Activated CD8-positive, alpha-beta memory T cell treated with anti-CD3 and anti-CD28 coated beads for 4 hours (primary cell): ENCODE results near the gene L2HGDH.

Source experiments
- DNase-seq, 2 donors: peaks; one replicate each; pipeline ENCODE4 v3.0.0-alpha.2; 2020; ENCODE audit warnings: low read depth in 2 of 2

L2HGDH gene

DNA sequence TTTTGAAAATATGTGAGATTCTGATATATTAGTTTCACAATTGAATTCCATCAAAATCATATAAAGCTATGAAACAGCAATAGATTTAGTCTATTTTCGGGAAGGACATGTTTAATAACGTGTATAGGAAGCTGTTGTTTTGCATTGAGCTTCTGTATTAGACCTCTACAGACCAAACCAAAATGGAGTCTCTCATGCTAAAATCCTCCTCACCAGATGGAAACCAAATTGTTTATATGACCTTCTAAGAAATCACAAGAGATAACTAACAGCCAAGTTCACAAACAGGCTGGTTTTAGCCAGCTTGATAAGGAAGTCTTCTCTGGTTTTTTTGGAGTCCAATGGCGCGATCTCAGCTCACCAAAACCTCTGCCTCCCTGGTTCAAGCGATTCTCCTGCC is 23.9 kb downstream of the L2HGDH start:
- no peak for DNase-seq

- DNase-seq: no peak
Observed at GRCh38 chr14:50285861-50286260, 26.2 kb downstream of the L2HGDH start.

DNA sequence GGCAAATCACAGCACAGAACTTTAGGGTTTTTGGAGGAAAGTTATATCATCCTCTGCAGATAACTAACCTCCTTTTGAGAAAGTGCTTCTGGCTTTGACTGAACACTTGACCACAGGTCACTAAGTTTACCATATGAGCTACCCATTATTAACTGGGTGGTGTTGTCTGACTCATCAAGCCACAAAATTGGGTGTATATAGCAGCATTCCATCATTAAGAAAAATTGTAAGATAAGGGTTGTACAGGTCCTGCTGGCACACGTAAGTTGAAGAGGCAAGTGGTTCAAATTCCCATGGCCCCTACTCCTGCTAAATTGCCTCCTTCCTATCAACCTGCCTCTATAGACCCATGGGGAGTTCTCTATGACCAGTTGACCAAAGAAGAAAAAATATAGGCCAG is 39.5 kb downstream of the L2HGDH start:
- DNase-seq: no peak

- no peak for DNase-seq
Observed at GRCh38 chr14:50270932-50271331, 41.1 kb downstream of the L2HGDH start.

GRCh38 chr14:50265029-50265428 is 47.0 kb downstream of the L2HGDH start:
- no peak for DNase-seq

DNA sequence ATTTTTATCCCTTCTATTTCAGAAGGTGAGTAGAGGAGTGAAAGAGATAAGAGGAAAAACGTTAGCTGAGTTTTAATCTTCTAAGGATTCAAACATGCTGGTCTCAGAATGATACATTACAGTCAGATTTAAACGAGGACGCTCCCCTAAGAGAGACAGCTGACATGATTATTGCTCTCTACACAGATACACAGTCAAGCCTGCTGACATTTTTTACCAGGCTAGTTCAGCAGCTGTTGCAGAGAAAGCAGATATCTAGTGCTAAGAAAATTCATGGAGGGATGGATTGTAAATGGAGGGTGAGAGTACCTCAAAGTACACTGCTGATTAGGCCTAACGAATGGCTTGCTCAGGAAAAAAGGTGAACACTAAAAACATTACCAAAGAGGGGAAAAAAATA is 48.7 kb downstream of the L2HGDH start:
- DNase-seq: no peak

DNA sequence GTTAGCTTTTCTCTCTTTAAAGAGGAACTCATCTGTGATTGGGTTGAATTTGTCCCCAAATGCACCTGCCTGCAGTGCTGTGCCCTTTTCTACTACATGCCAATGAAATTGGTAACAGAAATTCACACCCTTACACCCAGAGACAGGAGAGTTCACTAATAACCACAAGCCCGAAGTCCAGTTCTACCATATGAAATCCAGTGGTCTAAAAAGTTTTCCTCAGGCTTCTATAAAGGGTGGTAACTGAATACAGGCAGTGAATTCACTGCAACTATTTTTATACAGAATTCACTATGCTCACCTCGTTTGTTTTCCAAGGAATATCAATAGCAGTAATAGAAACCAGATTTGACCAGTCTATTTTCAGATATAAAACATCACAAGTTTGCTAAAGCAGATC is 49.2 kb downstream of the L2HGDH start:
- no peak for DNase-seq

DNA sequence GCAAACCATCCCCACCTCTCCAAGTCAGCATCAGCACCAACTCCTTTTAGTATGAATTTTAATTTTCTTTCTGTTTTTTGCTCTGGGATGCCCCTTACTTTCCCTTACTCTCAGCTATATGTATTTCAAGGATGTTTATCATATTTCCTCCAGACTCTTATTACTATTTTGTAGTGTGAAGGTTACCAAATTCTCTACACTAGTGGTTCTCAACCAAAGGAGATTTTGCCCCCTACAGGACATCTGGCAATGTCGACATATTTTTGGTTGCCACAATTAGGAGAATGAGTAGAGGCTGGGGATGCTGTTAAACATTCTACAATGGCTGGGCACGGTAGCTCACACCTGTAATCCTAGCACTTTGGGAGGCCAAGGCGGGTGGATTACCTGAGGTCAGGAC is 51.5 kb downstream of the L2HGDH start:
- DNase-seq: no peak

- no peak for DNase-seq
Observed at GRCh38 chr14:50260072-50260471, 52.0 kb downstream of the L2HGDH start.

DNA sequence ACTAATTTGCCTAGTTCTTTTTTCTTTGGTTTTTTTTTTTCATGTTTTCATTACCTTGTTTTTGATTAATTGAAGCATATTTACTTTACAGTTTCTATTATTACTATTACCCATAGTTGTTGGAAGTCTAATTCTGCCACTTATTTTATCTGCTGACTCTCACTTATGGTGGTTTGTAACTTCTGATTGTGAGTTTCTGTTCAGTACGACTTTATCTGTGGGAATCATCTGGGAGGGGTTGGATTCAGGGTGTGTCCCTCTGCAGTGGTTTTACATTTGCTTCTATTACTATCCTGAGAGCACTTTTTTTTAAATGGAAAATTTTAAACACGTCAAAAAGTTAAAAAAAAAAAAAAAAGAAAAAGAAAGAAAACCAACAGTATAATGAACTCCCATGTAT is 54.3 kb downstream of the L2HGDH start:
- DNase-seq: no peak

- no peak for DNase-seq
Observed at GRCh38 chr14:50254248-50254647, 57.8 kb downstream of the L2HGDH start.

GRCh38 chr14:50249136-50249775 is 62.8 kb downstream of the L2HGDH start:
- no peak for DNase-seq

- no peak for DNase-seq
Observed at GRCh38 chr14:50247245-50247644, 64.8 kb downstream of the L2HGDH start.

DNA sequence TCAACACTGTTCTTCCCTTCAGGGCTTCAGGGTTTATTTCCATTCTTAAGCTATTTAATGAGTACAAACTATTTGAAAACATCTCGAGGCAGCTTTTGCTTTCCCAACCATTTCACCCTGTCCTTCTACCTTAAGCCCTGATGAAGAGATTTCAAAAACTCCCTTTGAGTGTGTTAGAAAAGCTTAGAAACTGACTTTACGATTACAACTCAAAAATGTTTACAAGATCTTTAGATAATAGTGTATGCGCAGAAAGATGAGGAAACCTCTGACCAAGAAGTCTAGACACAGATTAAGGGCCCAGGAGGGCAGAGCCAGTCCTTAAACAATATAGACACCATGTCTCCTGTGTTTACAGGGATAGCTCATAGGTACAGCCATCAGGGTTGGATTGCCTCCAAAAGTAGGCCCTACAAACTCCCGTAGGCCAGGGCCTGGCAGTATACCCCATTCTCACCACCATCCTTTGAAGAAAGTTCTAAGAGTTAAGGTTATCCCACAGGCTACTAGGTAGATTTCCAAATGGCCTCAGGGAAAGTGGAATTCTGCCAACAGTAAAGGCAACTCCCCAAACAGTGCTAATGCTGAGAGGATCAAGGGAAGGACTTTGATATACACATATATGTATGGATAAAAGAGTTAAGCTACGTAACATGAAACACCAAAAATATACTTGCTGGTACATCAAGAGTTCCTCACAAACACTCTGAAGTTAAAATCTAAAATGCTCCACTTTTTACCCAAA is 69.3 kb downstream of the L2HGDH start:
- DNase-seq: no peak

- DNase-seq: no peak
Observed at GRCh38 chr14:50242096-50242495, 69.9 kb downstream of the L2HGDH start.

DNA sequence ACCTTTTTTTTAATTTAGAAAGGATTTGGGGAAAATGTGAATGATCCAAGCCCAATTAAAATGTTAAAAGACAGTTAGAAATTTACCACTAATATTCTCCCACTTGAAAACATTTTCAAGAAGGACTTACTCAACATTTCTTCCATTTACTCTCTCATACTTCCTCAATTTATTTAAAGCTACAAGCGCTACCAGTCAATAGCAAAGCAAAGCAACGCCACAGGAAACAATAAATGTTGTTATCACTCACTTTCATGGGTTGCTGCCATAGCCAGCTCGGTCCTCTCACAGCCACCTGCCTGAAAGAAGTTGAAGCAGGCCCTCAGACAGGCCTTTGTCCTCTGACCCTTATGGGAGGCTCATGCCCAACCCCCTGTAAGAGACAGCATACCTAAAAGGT is 74.6 kb downstream of the L2HGDH start:
- no peak for DNase-seq

DNA sequence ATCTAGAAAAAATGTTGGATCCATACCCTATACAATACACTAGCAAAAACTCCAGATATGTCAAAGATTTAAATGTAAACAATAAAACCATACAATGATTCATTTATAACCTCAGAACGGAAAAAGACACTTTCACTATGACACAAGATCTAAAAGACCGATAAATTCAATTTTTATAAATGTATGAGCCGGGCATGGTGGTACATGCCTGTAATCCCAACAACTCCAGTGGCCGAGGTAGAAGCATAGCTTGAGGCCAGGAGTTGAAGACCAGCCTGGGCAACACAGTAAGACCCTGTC is 78.1 kb downstream of the L2HGDH start:
- DNase-seq: no peak

DNA sequence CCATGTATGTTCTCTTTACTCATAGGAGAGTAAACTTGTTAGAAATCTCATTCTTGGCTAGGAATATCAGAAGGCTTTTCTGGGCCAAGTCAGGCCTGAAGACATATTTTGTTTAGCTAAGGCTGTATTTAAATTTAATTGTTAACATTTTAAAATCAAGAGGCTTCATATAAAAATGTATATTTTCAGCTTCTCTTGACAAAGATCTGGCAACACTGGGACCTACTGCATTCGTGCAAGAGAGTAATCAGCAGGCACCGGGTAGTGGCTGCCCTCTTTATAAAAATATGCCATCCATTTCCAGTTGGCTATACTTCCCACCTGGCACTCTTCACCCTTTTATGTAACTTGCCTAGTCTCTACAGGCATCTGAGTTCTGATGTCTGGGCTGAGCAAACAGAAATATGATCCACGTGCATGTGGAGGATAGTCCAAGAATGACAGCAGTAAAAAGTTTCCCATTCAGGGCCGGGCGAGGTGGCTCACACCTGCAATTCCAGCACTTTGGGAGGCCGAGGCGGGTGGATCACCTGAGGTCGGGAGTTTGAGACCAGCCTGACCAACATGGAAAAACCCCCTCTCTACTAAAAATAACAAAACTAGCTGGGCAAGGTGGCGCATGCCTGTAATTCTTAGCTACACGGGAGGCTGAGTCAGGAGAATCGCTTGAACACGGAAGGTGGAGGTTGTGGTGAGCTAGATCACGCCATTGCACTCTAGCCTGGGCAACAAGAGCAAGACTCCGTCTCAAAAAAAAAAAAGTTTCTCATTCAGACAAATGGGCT is 78.7 kb downstream of the L2HGDH start:
- DNase-seq: no peak

- DNase-seq: no peak
Observed at GRCh38 chr14:50232276-50232642, 79.8 kb downstream of the L2HGDH start.

GRCh38 chr14:50231475-50232275 is 80.4 kb downstream of the L2HGDH start, which contains the start of gene SOS2:
Gene SOS2 (minus strand): TSS chr14:50231578. CDS start chr14:50231283, 295 bp downstream.
- peak; percentile 60 to 62 for DNase-seq

DNA sequence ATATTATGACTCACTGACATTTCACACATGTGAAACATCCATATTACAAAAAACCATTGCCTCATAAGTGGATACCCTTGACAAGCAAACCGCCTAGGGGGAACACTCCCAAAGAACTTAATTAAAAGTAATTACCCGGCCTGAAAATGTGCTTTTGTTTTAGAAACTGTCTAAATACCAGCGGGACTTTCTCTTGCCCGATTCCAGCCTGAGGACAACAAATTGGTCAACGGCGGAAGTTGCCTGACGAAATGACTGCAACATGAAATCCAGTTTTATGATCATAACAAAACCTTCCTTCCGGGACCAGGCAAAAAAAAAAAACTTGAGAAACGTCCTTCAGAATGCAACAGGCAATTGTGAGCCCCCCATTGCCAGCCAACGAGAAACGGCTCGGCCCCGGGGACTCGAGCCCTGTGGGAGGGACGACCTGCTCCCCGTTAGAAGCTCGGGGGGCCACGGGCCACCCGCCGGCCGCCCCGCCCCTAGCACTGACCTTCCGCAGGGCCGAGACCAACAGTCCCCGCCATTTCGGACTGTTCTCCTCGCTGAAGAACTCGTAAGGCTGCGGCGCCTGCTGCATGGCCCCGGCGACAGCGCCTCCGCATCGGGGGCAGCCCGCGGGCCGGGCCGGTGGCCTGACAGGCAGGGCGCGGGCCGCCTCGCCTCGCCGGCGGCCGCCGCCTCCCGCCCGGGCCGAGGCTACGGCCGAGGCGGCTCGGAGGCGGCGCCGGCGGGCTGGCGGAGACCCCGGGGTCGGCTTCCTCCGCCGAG is 81.1 kb downstream of the L2HGDH start:
- no peak for DNase-seq

DNA sequence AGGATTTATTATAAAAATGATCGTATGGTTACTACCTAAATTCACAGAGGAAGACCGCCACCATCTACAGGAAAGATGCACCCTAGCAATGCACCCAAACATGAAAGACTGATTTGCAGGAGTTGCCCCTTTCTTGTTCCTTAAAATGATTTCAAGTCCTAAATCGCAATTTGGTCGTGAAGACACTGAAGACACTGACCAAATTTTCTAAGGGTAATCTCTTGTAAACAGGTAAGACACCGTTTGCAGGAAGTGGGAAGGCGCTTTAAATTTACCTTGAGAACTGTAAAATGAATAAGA is 81.7 kb downstream of the L2HGDH start:
- DNase-seq: no peak
